Ramos (cell line): ENCODE data around the gene HDAC9.

ENCODE experiments used
- in situ Hi-C: fragments of 300-500 bp; cut with MboI; formaldehyde crosslinking; loops from one replicate; pipeline ENCODE4 v1.14.3; 2022; ENCODE audit warnings: low sequenced_read_pairs; ENCODE audit not compliant: unreplicated experiment

HDAC9 gene

GRCh38 chr7:18760631-18761445 lies 265.3 kb downstream of the HDAC9 start:
- in situ Hi-C loops: no loop called here

GRCh38 chr7:18762189-18762588 lies 266.6 kb downstream of the HDAC9 start:
- in situ Hi-C loops: no loop called here

DNA sequence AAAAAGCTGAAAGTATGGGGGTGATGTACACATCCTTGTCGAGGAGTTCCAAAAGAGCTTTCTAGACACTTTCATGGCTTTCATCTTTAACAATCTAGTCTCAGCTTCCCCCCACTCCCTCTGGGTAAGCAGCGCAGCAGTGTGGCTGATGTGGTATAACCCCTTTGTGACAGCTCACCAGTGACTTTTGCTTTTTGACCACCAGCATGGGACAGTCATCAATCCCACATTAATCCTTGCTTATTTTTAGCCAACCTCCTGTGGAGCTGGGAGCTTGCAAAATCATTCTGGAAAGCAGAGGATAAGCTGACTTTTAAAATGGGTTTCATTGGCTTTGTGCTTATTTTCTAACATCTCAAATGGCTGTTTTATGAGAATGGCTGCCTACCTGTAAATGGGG lies 272.7 kb downstream of the HDAC9 start:
- in situ Hi-C loops: no loop called here

DNA sequence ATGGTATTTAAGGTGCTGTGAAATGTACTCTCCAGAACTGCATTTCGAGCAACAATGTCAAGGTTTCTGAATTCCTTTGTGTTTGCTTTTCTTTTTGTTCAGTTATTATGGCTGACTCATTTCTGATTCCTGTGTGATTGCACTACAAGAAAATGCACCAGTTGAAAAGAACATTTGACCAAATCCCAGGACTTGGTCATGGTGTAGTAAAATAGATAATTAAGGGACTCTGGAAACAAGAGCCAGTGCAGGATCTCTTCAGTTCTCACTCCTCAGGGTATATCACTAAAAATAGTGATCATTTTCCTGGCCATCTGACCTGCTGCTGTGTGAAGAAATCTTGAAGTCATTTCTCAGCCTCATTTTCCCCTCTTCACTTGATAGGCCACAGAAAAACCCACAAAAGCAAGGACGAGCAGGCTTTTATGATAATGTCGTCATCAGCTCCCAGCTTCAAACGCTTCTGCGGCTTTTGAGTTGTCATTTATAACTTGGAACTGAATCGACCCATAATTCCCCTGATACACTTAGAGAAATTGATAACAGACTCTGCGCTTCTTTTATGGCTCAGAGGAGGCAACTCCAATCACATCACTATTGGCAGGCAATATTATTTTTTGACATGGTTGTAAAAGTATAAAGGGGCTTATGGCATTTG lies 274.7 kb downstream of the HDAC9 start:
- in situ Hi-C loops: no loop called here

- in situ Hi-C loops: no loop called here
Measured at GRCh38 chr7:18770822-18771221, 275.3 kb downstream of the HDAC9 start.

DNA sequence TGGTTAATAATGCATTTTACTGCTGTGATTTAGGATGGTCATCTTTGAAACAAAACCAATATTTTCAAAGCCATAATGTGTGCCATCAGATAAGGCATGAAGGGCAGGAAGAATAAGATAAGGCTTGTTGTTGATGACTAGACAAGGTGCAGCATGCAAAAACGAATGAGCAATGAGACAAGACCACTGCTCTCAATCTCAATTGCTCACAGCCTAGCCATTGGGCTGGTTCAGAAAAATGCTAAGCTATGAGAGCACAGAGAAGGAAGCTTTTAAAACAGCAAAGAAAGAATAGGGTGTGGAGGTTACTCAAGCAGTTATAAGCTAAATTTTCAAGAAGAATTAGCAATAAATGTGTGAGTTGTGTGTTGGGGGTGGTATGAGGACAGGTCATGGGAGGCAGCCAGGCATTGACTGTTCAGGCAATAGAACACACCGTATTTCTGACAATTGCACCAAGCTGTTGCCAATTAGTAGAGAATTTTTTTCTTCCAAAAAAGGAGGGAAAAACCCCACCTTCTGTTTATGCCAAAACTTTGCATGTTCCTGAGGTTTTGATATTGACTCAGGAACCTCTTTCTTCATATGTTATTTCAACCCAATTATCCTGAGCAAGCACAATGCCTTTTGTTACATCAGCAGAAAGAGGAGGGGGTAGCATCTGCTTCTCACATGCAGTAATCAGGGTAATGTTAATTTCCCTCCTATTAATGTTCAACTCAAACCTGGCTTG lies 276.5 kb downstream of the HDAC9 start:
- in situ Hi-C loops: no loop called here

DNA sequence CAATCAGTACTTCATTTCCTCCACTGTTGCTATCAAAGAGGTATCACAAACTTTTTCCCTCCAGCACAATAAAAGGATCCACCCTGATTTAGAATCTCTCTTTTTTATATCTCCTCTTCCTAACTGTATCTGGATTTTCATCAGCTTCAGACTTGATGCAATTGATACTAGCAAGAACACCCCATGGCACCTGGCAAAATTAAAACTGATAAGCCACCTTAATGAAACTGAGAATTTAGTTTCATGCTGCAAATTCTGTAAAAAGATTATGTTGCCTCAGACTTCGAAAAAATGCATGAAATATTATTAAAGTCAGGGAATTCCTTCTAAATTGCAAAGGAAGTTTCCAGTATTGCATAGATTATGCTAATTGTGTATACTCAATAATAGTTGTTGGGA lies 277.0 kb downstream of the HDAC9 start:
- in situ Hi-C loops: no loop called here

GRCh38 chr7:18777314-18777713 lies 281.8 kb downstream of the HDAC9 start:
- in situ Hi-C loops: no loop called here

GRCh38 chr7:18778594-18778993 lies 283.0 kb downstream of the HDAC9 start:
- in situ Hi-C loops: no loop called here

DNA sequence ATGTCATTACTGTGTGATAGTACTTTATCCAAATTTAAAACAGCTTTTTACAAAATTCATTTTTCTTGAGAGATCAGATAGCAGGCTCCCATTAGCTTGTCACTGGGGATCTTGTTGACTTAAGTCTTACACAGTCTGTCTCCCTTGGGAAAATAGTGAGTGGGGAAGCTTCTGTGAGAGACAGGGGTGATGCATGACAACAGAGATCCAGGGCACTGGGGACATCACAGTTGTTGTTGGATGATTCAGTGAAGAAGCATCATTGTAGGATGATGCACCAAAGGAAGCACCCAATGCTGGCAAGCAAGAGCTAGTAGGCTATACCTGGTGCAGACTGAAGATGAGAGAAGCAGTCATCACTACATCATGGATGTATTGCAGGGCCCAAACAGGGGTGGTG lies 284.7 kb downstream of the HDAC9 start:
- in situ Hi-C loops: no loop called here

DNA sequence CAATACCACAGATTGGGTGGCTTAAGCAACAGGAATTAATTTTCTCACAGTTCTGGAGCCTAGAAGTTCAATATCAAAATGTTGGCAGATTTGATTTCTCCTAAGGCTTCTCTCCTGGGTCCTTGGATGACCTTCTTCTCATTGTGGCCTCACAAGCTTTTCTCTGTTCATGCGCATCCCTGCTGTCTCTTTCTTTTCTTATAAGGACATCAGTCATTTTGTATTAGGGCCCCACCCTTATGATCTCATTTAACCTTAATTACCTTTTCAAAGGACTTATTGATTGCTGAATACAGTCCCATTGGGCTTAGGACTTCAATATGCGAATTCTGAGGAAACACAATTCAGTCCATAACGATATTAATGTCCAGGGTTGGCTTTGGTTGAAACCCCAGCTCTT lies 285.4 kb downstream of the HDAC9 start:
- in situ Hi-C loops: no loop called here

- in situ Hi-C loops: no loop called here
Measured at GRCh38 chr7:18786196-18786727, 290.7 kb downstream of the HDAC9 start.

DNA sequence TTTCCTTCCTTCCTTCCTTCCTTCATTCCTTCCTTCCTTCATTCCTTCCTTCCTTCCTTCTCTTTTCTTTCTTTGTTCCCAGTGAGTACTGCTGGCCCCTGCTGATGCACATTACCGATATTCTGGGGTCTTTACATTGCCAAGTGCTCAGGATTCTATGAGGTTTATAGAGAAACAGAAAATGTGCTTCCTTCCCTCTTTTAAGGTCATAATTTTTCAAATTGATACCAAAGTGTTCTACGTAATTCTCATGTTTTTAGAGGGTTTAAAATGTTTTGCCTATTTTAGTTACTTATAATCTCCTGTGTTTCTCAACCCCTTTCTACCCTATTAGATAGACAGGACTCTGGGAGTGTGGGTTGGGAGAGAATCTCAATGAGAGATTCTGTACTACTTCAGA lies 291.2 kb downstream of the HDAC9 start:
- in situ Hi-C loops: no loop called here

GRCh38 chr7:18788026-18788425 lies 292.5 kb downstream of the HDAC9 start:
- in situ Hi-C loops: no loop called here

- in situ Hi-C loops: no loop called here
Measured at GRCh38 chr7:18792871-18793595, 297.5 kb downstream of the HDAC9 start.

- in situ Hi-C loops: no loop called here
Measured at GRCh38 chr7:18796216-18796615, 300.7 kb downstream of the HDAC9 start.

GRCh38 chr7:18798088-18798906 lies 302.7 kb downstream of the HDAC9 start:
- in situ Hi-C loops: no loop called here

DNA sequence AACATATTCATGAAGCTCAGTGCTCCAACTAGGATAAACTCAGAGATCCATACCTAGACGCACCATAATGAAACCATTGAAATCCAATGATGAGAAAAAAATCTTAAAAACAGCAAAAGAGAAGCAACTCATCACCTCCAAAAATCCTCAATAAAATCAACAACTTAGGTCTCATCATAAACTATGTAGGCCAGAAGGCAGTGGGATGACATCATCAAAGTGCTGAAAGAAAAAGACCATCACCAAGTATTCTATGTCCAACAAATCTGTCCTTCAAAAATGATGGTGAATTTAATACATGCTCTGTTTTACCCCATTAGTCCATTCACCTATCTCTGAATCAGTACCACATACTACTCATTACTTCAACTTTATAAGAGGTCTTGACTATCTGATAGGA lies 304.4 kb downstream of the HDAC9 start:
- in situ Hi-C loops: no loop called here

DNA sequence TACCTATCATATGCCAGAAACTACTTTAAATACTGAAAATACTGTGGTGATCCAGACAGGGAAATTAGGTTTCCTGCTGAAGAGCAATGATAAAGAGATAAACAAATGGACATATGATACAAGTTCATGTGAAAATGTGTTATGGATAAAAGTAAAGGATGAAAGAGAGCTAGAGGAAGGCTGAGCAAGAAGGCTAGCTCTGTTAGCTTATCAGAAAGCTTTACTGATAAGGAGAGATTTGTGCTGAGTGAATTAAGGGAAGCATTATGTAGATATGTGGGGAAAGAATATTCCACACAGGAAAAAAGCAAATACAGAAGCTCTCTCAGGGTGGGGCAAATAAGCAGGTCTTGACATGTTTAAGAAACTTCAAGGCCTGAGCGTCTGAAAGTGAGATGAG lies 308.4 kb downstream of the HDAC9 start:
- in situ Hi-C loops: no loop called here

GRCh38 chr7:18806177-18806576 lies 310.6 kb downstream of the HDAC9 start:
- in situ Hi-C loops: no loop called here
